BE2C (cell line): Measurements from ENCODE around the gene NRIP3.
A peak's percentile ranks its signal among the peaks of the same experiment; 100 is the strongest.

Source experiments
- DNase-seq: peaks from one replicate; pipeline ENCODE4 v3.0.0-alpha.2; 2020
- H3K27me3 ChIP-seq: fragments of 250-450 bp; sonication (Bioruptor Pico); 2 replicates; pipeline ENCODE4 v1.5.1; 2020; ENCODE audit warnings: mild to moderate bottlenecking
- H3K36me3 ChIP-seq: fragments of 250-450 bp; sonication (Bioruptor Pico); 2 replicates; pipeline ENCODE4 v1.5.1; 2020; ENCODE audit warnings: mild to moderate bottlenecking
- H3K4me1 ChIP-seq: fragments of 250-450 bp; sonication (Bioruptor Pico); 2 replicates; pipeline ENCODE4 v1.5.1; 2020
- H3K4me3 ChIP-seq: 2 replicates; pipeline ENCODE4 v1.5.1; 2011; ENCODE audit warnings: low read depth, low read length
- H3K9me3 ChIP-seq: fragments of 250-450 bp; sonication (Bioruptor Pico); 2 replicates; pipeline ENCODE4 v1.5.1; 2020
- TF ChIP-seq, protein P1 (sequence below): IDR thresholded peaks from 2 replicates; pipeline ENCODE4 v1.5.1; 2012; ENCODE audit warnings: mild to moderate bottlenecking, low read depth, low read length

Gene NRIP3

DNA sequence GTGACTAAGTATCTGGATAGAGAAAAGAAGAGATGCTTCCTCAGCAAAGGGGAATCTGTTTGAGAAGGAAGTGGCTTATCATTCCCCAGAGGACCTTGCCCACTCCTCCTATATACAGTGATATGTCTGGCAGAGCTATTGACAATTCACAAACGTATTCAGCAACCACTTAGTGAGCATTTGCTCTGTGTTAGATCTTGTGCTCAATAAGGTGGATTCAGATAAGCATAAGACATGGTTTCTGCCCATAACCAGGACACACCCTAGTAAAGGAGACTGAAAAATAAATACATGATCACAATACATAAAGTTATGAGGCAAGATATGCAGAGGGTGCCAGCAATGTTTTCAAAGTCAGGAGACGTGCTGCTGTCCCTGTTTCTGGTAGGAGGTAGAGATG, 41.0 kb downstream of the NRIP3 start:
- TF ChIP-seq, protein P1, sequence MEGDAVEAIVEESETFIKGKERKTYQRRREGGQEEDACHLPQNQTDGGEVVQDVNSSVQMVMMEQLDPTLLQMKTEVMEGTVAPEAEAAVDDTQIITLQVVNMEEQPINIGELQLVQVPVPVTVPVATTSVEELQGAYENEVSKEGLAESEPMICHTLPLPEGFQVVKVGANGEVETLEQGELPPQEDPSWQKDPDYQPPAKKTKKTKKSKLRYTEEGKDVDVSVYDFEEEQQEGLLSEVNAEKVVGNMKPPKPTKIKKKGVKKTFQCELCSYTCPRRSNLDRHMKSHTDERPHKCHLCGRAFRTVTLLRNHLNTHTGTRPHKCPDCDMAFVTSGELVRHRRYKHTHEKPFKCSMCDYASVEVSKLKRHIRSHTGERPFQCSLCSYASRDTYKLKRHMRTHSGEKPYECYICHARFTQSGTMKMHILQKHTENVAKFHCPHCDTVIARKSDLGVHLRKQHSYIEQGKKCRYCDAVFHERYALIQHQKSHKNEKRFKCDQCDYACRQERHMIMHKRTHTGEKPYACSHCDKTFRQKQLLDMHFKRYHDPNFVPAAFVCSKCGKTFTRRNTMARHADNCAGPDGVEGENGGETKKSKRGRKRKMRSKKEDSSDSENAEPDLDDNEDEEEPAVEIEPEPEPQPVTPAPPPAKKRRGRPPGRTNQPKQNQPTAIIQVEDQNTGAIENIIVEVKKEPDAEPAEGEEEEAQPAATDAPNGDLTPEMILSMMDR: no peak
- DNase-seq: no peak
- Histone ChIP-seq H3K4me1 (no peaks in the 10 kb centered on the region), H3K27me3 (no peaks in the 10 kb centered on the region), H3K9me3 (no peaks in the 10 kb centered on the region), H3K36me3 (no peaks in the 10 kb centered on the region), H3K4me3 (no peak overlapping the region)

DNA sequence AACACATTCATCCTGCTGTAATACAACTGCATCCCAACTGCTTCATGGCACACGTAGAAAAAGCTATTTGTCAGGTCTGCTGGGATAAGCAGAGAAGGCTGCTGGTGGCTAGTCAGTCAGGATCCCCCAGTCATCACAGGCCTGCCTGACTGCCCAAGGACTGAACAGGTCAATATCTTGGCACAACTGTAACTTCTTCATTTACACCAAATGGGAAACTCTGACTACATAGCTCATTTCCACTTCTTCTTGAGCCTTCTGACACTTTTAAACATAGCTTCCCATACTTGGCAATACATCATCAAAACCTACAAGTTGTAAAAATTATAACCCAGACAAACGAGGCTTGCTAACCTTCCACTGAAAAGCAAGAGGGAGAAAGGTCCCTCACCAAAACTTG, 42.4 kb downstream of the NRIP3 start:
- Histone ChIP-seq H3K4me1 (no peaks in the 10 kb centered on the region), H3K36me3 (no peaks in the 10 kb centered on the region), H3K27me3 (no peaks in the 10 kb centered on the region), H3K9me3 (no peaks in the 10 kb centered on the region), H3K4me3 (no peak overlapping the region)
- no peak for DNase-seq
- TF ChIP-seq, protein P1: no peak

DNA sequence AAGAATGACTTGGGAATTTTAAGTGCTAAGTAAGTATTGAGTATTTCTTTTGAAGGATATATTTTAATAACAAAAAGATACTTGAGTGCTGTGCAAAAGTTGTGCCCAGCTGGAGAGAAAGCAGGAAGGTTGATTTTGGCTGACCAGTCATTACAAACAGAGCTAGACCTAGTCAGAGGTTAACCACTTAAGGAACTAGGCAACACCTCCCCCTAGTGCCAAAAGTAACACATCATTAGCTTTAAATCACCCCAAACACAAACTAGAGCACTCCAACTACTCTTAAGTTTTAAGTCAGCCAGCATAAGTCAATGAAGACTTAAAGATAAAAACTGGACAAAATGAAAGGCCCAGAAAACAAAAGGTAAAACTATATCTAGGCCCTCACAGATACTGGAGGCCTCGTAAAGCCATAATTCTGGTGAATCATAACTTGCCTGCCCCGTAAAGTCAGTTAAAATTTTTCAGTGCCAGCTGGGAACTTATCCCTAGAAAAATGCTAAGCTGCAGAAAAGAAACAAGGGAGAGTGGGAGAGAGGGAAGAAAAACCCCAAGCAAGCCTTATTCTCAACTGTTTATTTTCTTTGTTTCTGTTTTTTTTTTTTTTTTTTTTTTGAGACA, 44.1 kb downstream of the NRIP3 start:
- TF ChIP-seq, protein P1: peak; percentile 55
- H3K36me3 ChIP-seq: no peaks in the 10 kb centered on the region
- no peaks in the 10 kb centered on the region for H3K4me1 ChIP-seq

DNA sequence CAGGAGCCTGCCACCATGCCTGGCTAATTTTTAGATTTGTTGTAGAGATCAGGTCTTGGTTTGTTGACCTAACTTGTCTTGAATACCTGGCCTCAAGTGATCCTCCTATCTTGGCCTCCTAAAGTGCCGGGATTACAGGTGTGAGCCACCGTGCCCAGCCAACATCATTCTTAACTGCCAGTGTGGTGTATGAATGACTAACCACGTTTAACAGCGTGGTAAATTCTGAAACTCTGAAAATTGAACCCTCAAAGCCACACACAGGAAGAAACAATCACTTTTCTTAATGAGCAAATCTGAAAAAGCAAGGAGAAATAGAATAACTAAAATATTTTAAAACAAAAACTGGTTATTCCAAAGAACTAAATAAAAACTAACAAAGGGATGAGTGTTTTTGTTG, 46.9 kb downstream of the NRIP3 start:
- TF ChIP-seq, protein P1: no peak
- Histone ChIP-seq H3K4me1 (no peaks in the 10 kb centered on the region), H3K9me3 (no peaks in the 10 kb centered on the region), H3K36me3 (no peaks in the 10 kb centered on the region), H3K27me3 (no peaks in the 10 kb centered on the region), H3K4me3 (no peak overlapping the region)
- no peak for DNase-seq

More for the DNA sequence above, 44.1 kb downstream of the NRIP3 start:
- H3K4me3 ChIP-seq: no peak overlapping the region
- peak; percentile 9 for DNase-seq
- no peaks in the 10 kb centered on the region for H3K27me3 ChIP-seq
- no peaks in the 10 kb centered on the region for H3K9me3 ChIP-seq

DNA sequence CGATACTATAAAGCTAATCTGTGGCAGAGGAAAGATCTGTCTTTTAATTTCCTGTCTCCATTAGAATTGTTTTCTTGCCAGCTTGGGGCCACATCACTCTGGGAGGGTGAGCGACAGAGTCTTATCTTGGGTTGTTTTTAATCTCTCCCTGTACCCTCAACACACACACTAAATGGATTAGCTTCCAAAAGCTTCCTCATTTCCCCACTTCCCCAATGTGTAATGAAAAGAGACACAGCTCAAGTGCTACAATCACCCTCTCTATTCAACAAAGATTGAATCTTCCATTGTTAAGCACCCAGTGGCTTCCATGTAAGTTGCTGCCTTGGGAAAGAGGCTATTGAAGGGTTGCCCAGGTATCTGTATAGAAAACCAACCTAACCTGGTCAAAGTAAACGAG, 54.9 kb downstream of the NRIP3 start:
- no peaks in the 10 kb centered on the region for H3K4me1 ChIP-seq
- no peaks in the 10 kb centered on the region for H3K27me3 ChIP-seq
- no peak overlapping the region for H3K4me3 ChIP-seq
- no peak for DNase-seq
- H3K9me3 ChIP-seq: no peaks in the 10 kb centered on the region
- TF ChIP-seq, protein P1: no peak
- no peaks in the 10 kb centered on the region for H3K36me3 ChIP-seq

- no peaks in the 10 kb centered on the region for H3K36me3 ChIP-seq
- no peak for DNase-seq
- no peaks in the 10 kb centered on the region for H3K27me3 ChIP-seq
- no peaks in the 10 kb centered on the region for H3K9me3 ChIP-seq
- TF ChIP-seq, protein P1: no peak
- no peaks in the 10 kb centered on the region for H3K4me1 ChIP-seq
- no peak overlapping the region for H3K4me3 ChIP-seq
Observed at GRCh38 chr11:8947230-8947943, 56.4 kb downstream of the NRIP3 start.
